Esophagus squamous epithelium (tissue), 5 donors: ENCODE measurements around the gene KPNB1. TPM values are rescaled to one million over a fixed set of nuclear protein-coding genes. Genes with fewer than 3 reads are reported as not detected.

Experiments
- DNase-seq: peaks from one replicate; lab custom pipeline; 2025; lab: John Stamatoyannopoulos, UW
- H3K27ac ChIP-seq, 4 donors: fragments of 200-600 bp; sonication (generic); one replicate each; pipeline ENCODE4 v1.5.1; 2016 to 2019; ENCODE audit warnings: mild to moderate bottlenecking in 1 of 4
- H3K27me3 ChIP-seq, 4 donors: fragments of 200-600 bp; sonication (generic); 1 replicate in 3 of 4; 2 replicates in 1 of 4; pipeline versions ENCODE4 v1.5.1 to v1.6.0; 2017 to 2021; ENCODE audit warnings: antibody characterized with exemption in 1 of 4
- H3K36me3 ChIP-seq, 3 donors: fragments of 200-600 bp; sonication (generic); one replicate each; pipeline ENCODE4 v1.5.1; 2016 to 2019
- H3K4me1 ChIP-seq, 3 donors: fragments of 200-600 bp; sonication (generic); one replicate each; pipeline ENCODE4 v1.5.1; 2017 to 2019
- H3K4me3 ChIP-seq, 4 donors: fragments of 200-600 bp; sonication (generic); 1 replicate in 3 of 4; 2 replicates in 1 of 4; pipeline ENCODE4 v1.5.1; 2016 to 2019; ENCODE audit warnings: mild to moderate bottlenecking in 2 of 4, moderate library complexity in 1 of 4
- H3K9me3 ChIP-seq, 3 donors: fragments of 200-600 bp; sonication (generic); one replicate each; pipeline ENCODE4 v1.5.1; 2016 to 2019
- POLR2A ChIP-seq, 4 donors: fragments of 450-650 bp; IDR thresholded peaks; one replicate each; pipeline ENCODE4 v1.6.1; 2017; ENCODE audit warnings: antibody characterized with exemption in 4 of 4, mild to moderate bottlenecking in 4 of 4, moderate library complexity in 3 of 4
- WGBS, 2 donors: methylation state at CpG; one replicate each; pipeline ENCODE4 v1.1.5; 2018; 5-methylcytosine and 5-hydroxymethylcytosine counted together
- intact Hi-C: fragments of 100-400 bp; cut with DNase I; formaldehyde crosslinking; loops from one replicate; pipeline ENCODE4 v1.15.0; 2022
- total RNA-seq, 4 donors: library from RNA; depleted of rRNA; stranded (reverse); fragments of >200 nt; gene quantifications; one replicate each; pipeline ENCODE4 v1.1.0, GENCODE V29; 2016
- TF ChIP-seq, protein P1 (sequence below), 6 experiments: fragments of 450-650 bp in 4 of 6; fragments of 200-600 bp in 2 of 6; sonication (generic) in 2 of 6; IDR thresholded peaks; one replicate each; pipeline ENCODE4 v1.5.1; 2016 to 2019; ENCODE audit warnings: antibody characterized with exemption in 6 of 6, mild to moderate bottlenecking in 4 of 6, moderate library complexity in 4 of 6
- donor health status: DM: yes; HTN: yes; CAD: no.

KPNB1 gene
- total RNA-seq, 4 donors from 2014 or later = 148 to 233 (median 186) TPM

DNA sequence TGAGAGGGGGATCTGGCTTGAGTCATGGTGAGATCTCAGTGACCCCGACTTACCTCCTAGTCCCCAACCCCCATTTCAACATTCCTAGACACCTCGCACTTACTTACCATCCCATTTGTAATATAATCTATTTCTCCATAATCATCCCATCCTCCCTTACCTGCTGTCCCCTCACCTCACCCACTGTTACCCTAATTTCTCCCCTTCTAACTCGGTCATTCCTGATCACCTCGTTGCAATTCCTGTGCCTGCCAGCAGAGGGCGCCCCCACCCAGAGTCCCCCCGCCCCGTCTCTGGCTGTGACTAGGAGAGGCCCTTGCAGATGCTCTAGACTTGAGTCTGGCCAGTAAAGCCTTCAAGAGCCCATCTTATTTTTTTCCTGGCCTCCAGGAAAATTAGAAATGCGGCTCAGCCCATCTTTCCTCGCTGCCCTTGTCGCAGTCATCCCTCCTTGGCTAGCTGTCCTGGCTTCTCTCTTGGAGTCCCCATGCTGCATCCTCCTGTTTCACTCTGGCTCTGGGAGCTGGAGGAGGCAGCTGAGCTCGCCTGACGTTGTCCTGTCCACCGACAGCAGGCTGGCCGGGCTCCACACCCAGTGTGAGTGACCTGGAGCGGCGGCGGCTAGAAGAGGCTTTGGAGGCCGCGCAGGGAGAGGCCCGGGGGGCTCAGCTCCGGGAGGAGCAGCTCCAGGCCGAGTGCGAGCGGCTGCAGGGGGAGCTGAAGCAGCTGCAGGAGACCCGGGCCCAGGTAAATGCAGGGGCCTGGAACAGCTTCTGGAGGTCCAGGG lies 49.2 kb downstream of the KPNB1 start:
- Histone ChIP-seq H3K4me3 (no peak overlapping the region), H3K27me3 (no peaks in the 10 kb centered on the region), H3K4me1 (peaks cover 0 to 43% (median 11%) of the 10 kb centered on the region in 3 donors), H3K36me3 (peaks cover 0 to 39% (median 0%) of the 10 kb centered on the region in 3 donors), H3K27ac (no peak overlapping the region), H3K9me3 (no peaks in the 10 kb centered on the region)
- DNase-seq = no peak
- intact Hi-C loops = loop anchor here (10.0 kb wide), 1 partner anchor 106 kb away; no protein-coding TSS in a partner anchor
- no peak for TF ChIP-seq POLR2A (IDR thresholded peaks at IDR 0.05)
- TF ChIP-seq, protein P1, sequence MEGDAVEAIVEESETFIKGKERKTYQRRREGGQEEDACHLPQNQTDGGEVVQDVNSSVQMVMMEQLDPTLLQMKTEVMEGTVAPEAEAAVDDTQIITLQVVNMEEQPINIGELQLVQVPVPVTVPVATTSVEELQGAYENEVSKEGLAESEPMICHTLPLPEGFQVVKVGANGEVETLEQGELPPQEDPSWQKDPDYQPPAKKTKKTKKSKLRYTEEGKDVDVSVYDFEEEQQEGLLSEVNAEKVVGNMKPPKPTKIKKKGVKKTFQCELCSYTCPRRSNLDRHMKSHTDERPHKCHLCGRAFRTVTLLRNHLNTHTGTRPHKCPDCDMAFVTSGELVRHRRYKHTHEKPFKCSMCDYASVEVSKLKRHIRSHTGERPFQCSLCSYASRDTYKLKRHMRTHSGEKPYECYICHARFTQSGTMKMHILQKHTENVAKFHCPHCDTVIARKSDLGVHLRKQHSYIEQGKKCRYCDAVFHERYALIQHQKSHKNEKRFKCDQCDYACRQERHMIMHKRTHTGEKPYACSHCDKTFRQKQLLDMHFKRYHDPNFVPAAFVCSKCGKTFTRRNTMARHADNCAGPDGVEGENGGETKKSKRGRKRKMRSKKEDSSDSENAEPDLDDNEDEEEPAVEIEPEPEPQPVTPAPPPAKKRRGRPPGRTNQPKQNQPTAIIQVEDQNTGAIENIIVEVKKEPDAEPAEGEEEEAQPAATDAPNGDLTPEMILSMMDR (IDR thresholded peaks at IDR 0.05) = peak; percentile 73 to 98 (median 80)
- 18 to 44% methylated on average over 5 to 11 of the region's 25 CpGs for WGBS, 2 donors

DNA sequence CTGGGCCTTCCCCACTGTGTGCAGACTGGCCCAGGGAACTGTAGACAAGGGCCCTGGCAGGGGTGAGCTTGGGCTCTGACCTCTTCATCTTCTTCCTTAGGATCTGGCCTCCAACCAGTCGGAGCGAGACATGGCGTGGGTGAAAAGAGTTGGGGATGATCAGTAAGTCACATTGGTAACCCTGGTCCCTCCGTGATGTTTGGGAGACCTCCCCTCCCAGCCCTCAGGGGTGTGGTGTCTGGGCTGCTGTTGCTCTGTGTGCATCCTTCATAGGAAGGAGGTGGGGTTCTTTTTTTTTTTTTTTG lies 49.8 kb downstream of the KPNB1 start:
- H3K9me3 ChIP-seq = no peaks in the 10 kb centered on the region
- H3K27me3 ChIP-seq = no peaks in the 10 kb centered on the region
- 90 to 96% methylated on average over 4 of the region's 4 CpGs for WGBS, 2 donors
- peaks cover 0 to 43% (median 0%) of the 10 kb centered on the region in 3 donors for H3K36me3 ChIP-seq
- no peak for TF ChIP-seq POLR2A (IDR thresholded peaks at IDR 0.05)
- TF ChIP-seq, protein P1 (IDR thresholded peaks at IDR 0.05) = no peak
- no peak overlapping the region for H3K27ac ChIP-seq
- no peak overlapping the region for H3K4me3 ChIP-seq
- no peak for DNase-seq
- H3K4me1 ChIP-seq = peaks cover 0 to 41% (median 11%) of the 10 kb centered on the region in 3 donors
- intact Hi-C loops = loop anchor here (10.0 kb wide), 1 partner anchor 105 kb away; no protein-coding TSS in a partner anchor

DNA sequence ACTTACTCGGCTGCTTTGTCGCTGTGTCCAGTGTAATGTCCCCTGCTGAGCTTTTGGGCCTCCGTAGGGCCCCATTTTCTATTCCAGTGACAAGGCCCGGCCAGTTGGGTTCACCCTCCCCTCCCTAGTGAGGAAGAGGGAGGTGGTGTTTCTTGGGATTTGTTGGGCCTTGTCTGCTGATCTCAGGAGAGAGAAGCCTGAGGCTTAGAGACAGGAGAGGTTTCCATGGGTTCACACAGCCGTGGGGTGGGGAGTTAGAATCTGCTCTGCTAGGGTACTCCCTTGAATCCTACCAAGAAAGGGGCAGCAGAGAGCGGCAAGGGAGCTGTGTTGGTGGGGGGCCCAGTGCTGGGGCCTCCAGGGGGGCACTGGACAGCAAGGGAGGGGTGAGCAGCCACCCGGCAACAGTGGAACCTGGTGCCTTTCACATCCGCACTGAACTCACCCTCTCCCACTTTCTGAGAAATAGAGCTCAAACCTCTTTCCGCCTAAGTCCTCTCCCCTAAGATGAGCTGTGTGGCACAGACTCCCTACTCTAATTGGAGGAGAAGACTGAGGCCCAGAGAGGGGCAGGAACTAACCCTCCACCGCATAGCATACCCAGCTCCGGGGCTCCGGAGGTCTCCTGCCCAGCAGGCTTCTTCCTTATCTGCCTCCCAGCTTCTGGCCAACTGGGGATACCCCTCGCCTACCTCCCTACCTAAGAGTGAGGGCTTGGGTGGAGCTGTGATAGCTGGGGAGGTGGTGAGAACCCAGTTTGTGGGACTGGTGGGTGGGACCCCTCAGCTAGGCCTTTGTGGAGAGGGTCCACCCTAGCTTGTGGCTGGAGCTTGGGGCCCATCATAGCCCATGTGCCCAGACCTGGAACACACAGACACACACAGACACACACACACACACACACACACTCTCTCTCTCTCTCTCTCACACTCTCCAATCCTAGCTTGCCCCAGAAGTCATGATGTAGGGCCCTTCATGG lies 51.0 kb downstream of the KPNB1 start:
- intact Hi-C loops = no loop called here
- peaks cover 0 to 47% (median 0%) of the 10 kb centered on the region in 3 donors for H3K36me3 ChIP-seq
- 80 to 100% methylated on average over 1 to 11 of the region's 13 CpGs for WGBS, 2 donors

DNA sequence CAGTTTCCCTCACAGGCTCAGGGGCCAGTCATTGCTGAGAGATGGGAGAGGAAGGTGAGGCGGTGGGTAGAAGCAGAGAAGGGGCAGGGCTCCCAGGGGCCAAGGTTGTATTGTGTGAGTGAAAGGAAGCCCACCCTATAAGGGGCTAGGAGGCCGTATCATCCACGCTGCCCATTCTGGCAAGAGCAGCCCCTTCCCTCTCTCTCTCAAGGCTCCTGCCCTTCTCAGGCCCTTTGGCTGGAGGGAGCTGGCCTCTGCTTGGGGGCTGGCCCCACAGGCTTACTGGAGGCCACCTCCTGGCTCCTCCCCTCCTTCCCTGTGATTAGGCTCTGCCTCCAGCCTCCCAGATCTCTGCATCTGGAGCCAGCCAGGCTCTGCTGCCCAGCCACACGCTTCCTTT lies 51.9 kb downstream of the KPNB1 start:
- intact Hi-C loops = no loop called here
- no peaks in the 10 kb centered on the region for H3K9me3 ChIP-seq
- H3K36me3 ChIP-seq = peaks cover 0 to 47% (median 0%) of the 10 kb centered on the region in 3 donors
- TF ChIP-seq, protein P1 (IDR thresholded peaks at IDR 0.05) = no peak
- TF ChIP-seq POLR2A (IDR thresholded peaks at IDR 0.05) = no peak
- H3K27ac ChIP-seq = no peak overlapping the region
- 80% methylated on average over 1 to 2 of the region's 4 CpGs for WGBS, 2 donors
- no peak overlapping the region for H3K4me3 ChIP-seq
- H3K4me1 ChIP-seq = peaks cover 0 to 32% (median 7%) of the 10 kb centered on the region in 3 donors
- no peaks in the 10 kb centered on the region for H3K27me3 ChIP-seq
- DNase-seq = no peak

More for the DNA sequence above, 51.0 kb downstream of the KPNB1 start:
- DNase-seq = no peak
- peaks cover 0 to 32% (median 4%) of the 10 kb centered on the region in 3 donors for H3K4me1 ChIP-seq
- TF ChIP-seq, protein P1 (IDR thresholded peaks at IDR 0.05) = no peak
- TF ChIP-seq POLR2A (IDR thresholded peaks at IDR 0.05) = no peak
- no peaks in the 10 kb centered on the region for H3K9me3 ChIP-seq
- H3K27ac ChIP-seq = no peak overlapping the region
- H3K4me3 ChIP-seq = no peak overlapping the region
- no peaks in the 10 kb centered on the region for H3K27me3 ChIP-seq
